ENCODE results near the gene NIT1.

Gene NIT1

GRCh38 chr1:161072751-161073449 lies 45.0 kb upstream of the NIT1 start:
- DNase-seq (ENCODE audit: low spot score), result no peak
- TF ChIP-seq, protein P1, sequence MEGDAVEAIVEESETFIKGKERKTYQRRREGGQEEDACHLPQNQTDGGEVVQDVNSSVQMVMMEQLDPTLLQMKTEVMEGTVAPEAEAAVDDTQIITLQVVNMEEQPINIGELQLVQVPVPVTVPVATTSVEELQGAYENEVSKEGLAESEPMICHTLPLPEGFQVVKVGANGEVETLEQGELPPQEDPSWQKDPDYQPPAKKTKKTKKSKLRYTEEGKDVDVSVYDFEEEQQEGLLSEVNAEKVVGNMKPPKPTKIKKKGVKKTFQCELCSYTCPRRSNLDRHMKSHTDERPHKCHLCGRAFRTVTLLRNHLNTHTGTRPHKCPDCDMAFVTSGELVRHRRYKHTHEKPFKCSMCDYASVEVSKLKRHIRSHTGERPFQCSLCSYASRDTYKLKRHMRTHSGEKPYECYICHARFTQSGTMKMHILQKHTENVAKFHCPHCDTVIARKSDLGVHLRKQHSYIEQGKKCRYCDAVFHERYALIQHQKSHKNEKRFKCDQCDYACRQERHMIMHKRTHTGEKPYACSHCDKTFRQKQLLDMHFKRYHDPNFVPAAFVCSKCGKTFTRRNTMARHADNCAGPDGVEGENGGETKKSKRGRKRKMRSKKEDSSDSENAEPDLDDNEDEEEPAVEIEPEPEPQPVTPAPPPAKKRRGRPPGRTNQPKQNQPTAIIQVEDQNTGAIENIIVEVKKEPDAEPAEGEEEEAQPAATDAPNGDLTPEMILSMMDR (IDR thresholded peaks at IDR 0.05; ENCODE audit: borderline replicate concordance, control extremely low read depth, extremely low read depth, insufficient read depth, missing control alignments), result no peak
- in situ Hi-C loops (cut with MboI; ENCODE audit: low sequenced_read_pairs, unreplicated experiment), result no loop called here

- TF ChIP-seq, protein P1 (IDR thresholded peaks at IDR 0.05; ENCODE audit: borderline replicate concordance, control extremely low read depth, extremely low read depth, insufficient read depth, missing control alignments), result no peak
- in situ Hi-C loops (cut with MboI; ENCODE audit: low sequenced_read_pairs, unreplicated experiment), result no loop called here
- no peak for DNase-seq (ENCODE audit: low spot score)
Measured at GRCh38 chr1:161073474-161074121, 44.3 kb upstream of the NIT1 start.

DNA sequence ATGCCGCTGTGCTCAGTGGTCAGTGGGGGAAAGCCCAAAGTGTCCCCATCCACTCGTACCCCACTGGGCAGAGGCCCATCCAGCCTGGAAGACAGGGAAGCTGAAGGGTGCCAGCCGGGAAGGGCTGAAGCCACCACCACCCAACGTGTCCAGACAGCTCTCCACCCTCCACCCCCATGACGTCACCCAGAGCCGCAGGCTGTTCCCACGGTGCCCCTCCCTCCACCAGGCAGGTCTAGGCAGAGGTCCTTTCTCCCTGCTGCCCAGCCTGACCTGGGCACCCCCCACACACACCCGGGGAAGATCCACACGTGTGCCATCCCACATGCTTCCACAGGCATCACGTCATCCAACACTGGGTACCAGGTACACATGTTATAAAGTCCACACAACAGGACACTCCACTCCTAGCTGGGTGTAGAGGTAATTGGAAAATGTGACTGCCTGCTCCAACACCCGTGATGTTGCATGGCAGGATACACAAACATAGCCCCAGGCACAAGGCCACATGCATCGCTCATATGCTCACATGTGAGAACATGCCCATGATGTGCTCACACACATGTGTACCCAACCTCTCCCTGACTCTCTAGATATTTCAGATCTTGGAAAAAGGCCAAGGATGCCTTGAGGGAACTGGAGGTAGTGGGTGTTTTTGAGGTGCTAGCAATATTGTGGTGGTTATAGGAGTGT lies 43.1 kb upstream of the NIT1 start:
- in situ Hi-C loops (cut with MboI; ENCODE audit: low sequenced_read_pairs, unreplicated experiment), result no loop called here

DNA sequence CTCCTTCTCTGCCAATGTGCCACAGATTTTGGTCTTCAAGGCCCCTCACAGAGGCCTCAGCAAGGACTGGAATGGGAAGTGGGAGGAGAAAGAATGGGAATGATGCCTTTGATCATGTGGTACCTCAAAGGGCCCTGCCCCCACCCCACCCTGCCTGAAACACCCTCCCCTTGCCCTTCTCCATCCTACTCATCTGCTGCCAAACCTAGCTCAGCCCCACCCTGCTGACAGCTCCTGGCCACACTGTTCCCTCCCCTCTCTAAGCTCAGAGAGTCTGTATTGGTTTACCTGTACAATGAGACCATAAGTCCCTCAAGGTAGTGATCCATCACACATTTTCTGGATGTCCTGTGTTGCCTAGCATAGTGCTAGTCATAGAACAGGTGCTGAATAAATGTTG lies 41.5 kb upstream of the NIT1 start:
- no peak for DNase-seq (ENCODE audit: low spot score)
- in situ Hi-C loops (cut with MboI; ENCODE audit: low sequenced_read_pairs, unreplicated experiment), result no loop called here
- TF ChIP-seq, protein P1 (IDR thresholded peaks at IDR 0.05; ENCODE audit: borderline replicate concordance, control extremely low read depth, extremely low read depth, insufficient read depth, missing control alignments), result no peak

More for the DNA sequence above, 43.1 kb upstream of the NIT1 start:
- TF ChIP-seq, protein P1 (IDR thresholded peaks at IDR 0.05; ENCODE audit: borderline replicate concordance, control extremely low read depth, extremely low read depth, insufficient read depth, missing control alignments), result no peak
- DNase-seq (ENCODE audit: low spot score), result no peak

DNA sequence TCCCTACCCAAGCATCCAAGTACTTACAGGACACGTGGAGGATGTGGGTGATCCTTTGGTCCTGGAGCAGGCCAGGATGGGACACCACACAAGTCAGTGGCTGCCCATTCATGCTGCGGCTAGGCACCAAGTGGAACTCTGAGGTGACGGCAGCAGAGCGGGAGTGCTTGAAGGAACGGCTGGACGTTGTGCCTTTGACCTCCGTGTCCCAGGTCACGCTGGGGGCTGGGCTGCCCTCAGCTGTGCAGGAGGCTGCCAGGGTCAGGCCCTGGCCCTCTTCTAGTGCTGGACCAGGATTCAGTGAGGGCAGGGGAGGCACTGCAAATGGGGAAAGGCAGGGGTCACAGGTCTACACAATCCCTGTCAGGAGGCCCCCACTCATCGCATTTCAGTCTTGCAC lies 40.5 kb upstream of the NIT1 start:
- TF ChIP-seq, protein P1 (IDR thresholded peaks at IDR 0.05; ENCODE audit: borderline replicate concordance, control extremely low read depth, extremely low read depth, insufficient read depth, missing control alignments), result no peak

GRCh38 chr1:161079436-161080110 lies 38.3 kb upstream of the NIT1 start:
- TF ChIP-seq, protein P1 (IDR thresholded peaks at IDR 0.05; ENCODE audit: borderline replicate concordance, control extremely low read depth, extremely low read depth, insufficient read depth, missing control alignments), result no peak
- in situ Hi-C loops (cut with MboI; ENCODE audit: low sequenced_read_pairs, unreplicated experiment), result no loop called here
- DNase-seq (ENCODE audit: low spot score), result no peak

More for the DNA sequence above, 40.5 kb upstream of the NIT1 start:
- in situ Hi-C loops (cut with MboI; ENCODE audit: low sequenced_read_pairs, unreplicated experiment), result no loop called here
- no peak for DNase-seq (ENCODE audit: low spot score)

All from GM13976 (cell line).